NCI-H1092 treated with DMSO at 0.1 percent for 48 hours (cell line): Measurements from ENCODE around the gene MMUT.
"Not testable (repeated sequence)": the region's sequence is repeated elsewhere in the genome, so short reads cannot be mapped to it uniquely, and the experiment has no call there.

ENCODE experiments used
- DNase-seq: peaks from one replicate; lab custom pipeline; 2025; lab: John Stamatoyannopoulos, UW

The MMUT gene

GRCh38 chr6:49462927-49463611 lies at the start of gene MMUT, which contains the start of gene CENPQ:
TSS of gene MMUT (minus strand) at chr6:49463253. CDS start at chr6:49459466, 3,787 bp downstream.
TSS of gene CENPQ (plus strand) at chr6:49463370. CDS start at chr6:49470177, 6,807 bp downstream.
- DNase-seq: peak; percentile 94

GRCh38 chr6:49509342-49509741 lies 46.3 kb upstream of the MMUT start:
- no peak for DNase-seq

- DNase-seq: no peak
These were observed 43.6 kb upstream of the MMUT start for GRCh38 chr6:49506569-49507111.

GRCh38 chr6:49504666-49505065 lies 41.6 kb upstream of the MMUT start:
- DNase-seq: no peak

GRCh38 chr6:49499623-49500022 lies 36.6 kb upstream of the MMUT start, which contains the start of gene GLYATL3:
TSS of gene GLYATL3 (plus strand) at chr6:49499923. CDS start at chr6:49511991, 12,068 bp downstream.
- no peak for DNase-seq

DNA sequence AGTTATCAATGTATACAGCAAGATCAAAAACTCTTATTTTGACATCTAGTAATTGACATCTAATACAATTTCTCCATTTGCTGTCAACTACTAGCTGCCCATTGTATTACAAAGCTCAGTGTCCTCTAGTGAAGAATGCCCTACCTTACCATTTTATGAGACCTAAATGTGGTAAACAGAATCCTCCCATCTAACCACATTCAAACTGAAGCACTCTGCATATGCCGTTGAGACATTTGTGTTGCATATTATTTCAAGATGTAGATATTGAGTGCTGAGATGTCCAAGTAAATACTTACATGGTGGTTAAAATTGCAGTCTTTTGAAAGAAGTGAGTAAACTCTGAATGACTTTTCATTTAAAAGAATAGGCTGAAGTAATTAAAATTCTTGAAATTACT lies 36.1 kb upstream of the MMUT start:
- DNase-seq: no peak

DNA sequence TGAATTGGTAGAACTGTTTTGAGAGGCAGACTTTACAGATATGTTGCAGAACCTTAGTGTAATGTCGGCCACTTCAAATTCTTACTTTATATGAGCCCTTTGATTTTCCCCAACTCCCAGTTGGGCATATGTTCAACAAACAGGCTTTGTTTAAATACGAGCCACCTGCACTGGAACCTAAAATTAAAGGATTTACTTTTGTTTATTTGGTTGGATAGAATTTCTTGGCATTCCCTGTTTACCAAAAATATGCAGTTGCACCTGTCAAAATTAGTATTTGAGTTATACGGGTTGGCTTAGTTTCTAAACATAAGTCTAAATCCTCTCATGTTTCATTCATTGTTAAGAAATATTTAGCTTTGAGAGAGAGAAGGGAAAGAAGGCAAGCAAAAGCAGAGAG lies 34.3 kb upstream of the MMUT start:
- DNase-seq: peak; percentile 15

- no peak for DNase-seq
These were observed 27.6 kb upstream of the MMUT start for GRCh38 chr6:49490633-49491032.

DNA sequence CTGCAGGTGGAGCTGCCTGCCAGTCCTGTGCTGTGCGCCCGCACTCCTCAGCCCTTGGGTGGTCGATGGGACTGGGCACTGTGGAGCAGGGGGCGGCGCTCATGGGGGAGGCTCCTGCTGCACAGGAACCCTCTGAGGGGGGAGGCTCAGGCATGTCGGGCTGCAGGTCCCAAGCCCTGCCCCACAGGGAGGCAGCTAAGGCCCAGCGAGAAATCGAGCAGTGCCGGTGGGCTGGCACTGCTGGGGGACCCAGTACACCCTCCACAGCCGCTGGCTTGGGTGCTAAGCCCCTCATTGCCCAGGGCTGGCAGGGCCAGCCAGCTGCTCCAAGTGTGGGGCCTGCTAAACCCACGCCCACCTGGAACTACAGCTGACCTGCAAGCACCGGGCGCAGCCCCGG lies 20.3 kb upstream of the MMUT start:
- DNase-seq: not testable (repeated sequence)

DNA sequence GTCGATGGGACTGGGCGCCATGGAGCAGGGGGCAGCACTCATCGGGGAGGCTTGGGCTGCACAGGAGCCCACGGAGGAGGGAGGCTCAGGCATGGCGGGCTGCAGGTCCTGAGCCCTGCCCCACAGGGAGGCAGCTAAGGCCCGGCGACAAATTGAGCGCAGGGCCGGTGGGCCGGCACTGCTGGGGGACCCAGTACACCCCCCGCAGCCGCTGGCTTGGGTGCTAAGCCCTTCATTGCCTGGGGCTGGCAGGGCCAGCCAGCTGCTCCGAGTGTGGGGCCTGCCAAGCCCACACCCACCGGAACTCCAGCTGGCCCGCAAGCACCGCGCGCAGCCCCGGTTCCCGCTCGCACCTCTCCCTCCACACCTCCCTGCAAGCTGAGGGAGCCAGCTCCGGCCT lies 18.8 kb upstream of the MMUT start:
- not testable (repeated sequence) for DNase-seq

- DNase-seq: no peak
These were observed 16.4 kb upstream of the MMUT start for GRCh38 chr6:49479308-49479970.

GRCh38 chr6:49476564-49476963 lies 13.5 kb upstream of the MMUT start:
- DNase-seq: not testable (repeated sequence)

GRCh38 chr6:49468042-49468441 lies 5.0 kb upstream of the MMUT start:
- DNase-seq: no peak

- no peak for DNase-seq
These were observed 1.6 kb upstream of the MMUT start for GRCh38 chr6:49464691-49465090.

DNA sequence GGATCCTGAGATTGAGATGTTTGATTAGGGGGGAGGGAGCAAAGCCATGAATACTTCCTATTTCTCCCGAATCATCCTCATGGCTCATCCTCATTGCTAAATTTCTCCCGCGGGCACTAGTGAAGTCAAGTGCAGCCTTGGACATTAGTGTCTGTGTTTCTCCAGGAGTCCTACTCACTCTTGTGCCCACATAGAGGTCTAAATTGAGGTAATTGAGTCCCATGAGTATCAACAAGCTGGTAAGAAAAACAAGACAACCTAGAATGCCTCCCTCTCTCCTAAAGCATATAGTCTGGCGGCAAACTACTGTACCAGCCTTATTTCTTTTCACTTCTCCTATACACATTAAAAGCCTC lies 537 bp upstream of the MMUT start:
- DNase-seq: peak; percentile 29

- peak; percentile 32 for DNase-seq
These were observed 490 bp downstream of the MMUT start for GRCh38 chr6:49462599-49462926.

GRCh38 chr6:49462071-49462470 lies 982 bp downstream of the MMUT start:
- DNase-seq: no peak

- DNase-seq: no peak
These were observed 5.3 kb downstream of the MMUT start for GRCh38 chr6:49457771-49458170.

- DNase-seq: no peak
These were observed 8.0 kb downstream of the MMUT start for GRCh38 chr6:49454787-49455709.

DNA sequence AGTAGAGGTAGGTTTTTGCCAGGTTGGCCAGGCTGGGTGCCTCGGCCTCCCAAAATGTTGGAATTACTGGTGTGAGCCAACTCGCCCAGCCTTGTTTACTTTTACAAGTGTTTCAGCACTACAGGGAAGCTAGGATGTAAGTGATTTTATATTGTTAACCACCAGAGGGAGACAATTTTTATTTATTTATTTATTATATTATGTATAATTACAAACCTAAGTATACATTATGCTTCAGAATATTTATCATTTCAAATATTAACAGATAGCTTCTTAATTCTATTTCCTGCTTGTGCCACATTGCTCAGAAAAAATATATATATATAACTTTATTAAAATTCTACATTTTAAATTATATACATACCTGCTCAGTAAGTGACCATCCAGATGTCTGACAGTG lies 9.8 kb downstream of the MMUT start:
- no peak for DNase-seq

GRCh38 chr6:49430866-49431265 lies 32.2 kb downstream of the MMUT start:
- no peak for DNase-seq

- DNase-seq: no peak
These were observed 32.9 kb downstream of the MMUT start for GRCh38 chr6:49430187-49430586.
